NCI-H446 (cell line): ENCODE measurements around the gene TNNI3.
"Not testable (repeated sequence)": the region's sequence is repeated elsewhere in the genome, so short reads cannot be mapped to it uniquely, and the experiment has no call there.

ENCODE experiments used
- DNase-seq, 2 experiments: peaks; one replicate each; lab custom pipeline; 2025; lab: John Stamatoyannopoulos, UW

The TNNI3 gene

DNA sequence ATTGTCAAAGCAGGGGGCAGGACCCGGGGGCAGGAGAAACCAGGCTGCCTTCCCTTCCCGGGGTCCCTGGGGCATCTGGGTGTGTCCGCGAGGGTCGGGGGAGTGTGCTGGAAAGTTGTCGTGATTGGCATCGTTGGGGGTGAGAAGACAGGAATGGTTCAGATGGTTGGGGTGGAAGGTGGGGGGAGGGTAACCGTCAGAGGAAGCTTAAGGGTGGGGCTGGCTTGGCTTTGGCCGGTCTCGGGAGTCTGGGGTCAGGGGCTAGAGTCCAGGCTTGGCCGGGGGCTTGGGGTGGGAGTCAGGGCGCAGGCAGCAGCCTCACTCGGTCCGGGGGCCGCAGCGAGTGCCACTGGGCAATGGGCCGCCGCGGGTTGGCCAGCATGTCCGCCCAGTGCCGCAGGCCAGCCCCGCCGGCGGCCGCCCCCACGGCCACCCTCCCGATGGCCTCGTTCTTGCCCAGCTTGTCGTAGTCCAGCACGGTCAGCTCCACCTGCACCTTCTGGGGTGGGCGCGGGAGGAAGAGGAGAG lies 15.7 kb upstream of the TNNI3 start:
- DNase-seq = no peak

- no peak for DNase-seq
Measured at GRCh38 chr19:55172741-55173140, 15.2 kb upstream of the TNNI3 start.

GRCh38 chr19:55172318-55172717 lies 14.8 kb upstream of the TNNI3 start:
- DNase-seq = not testable (repeated sequence)

GRCh38 chr19:55171440-55171839 lies 13.9 kb upstream of the TNNI3 start:
- DNase-seq = no peak

GRCh38 chr19:55169136-55169535 lies 11.6 kb upstream of the TNNI3 start:
- DNase-seq = no peak

GRCh38 chr19:55166530-55167268 lies 9.2 kb upstream of the TNNI3 start, which contains the start of gene DNAAF3:
DNAAF3 (minus strand) TSS chr19:55166613; CDS start chr19:55166413, 200 bp downstream.
- peak; percentile 92 to 98 for DNase-seq

DNA sequence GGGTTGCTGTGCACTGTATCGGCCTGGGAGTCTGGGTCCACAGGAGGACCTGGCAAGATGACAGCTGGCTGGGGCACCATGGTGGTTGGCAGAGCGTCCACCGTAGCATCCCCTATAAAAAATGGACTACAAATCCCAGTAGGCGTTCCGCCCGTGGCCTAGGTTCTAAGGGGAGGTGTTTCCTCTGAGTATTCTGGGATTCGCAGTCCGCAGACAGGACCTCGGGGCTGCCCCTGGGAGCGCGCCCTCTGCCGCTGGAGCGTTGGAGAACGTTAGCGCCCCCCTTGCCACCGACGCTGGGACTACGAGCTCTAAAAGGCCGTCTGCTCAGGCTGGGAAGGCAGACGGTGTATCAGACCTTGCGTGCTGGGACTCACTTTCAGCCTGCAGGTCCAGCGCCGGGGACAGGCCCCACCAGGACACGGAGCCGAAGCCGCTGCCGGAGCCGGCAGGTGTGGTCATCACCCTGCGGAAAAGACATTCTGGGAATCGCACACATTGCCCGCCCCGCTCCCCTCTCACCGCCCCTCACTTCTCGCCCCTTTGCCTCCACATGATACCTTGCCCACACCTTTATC lies 8.5 kb upstream of the TNNI3 start:
- DNase-seq = peak; percentile 30 to 71

DNA sequence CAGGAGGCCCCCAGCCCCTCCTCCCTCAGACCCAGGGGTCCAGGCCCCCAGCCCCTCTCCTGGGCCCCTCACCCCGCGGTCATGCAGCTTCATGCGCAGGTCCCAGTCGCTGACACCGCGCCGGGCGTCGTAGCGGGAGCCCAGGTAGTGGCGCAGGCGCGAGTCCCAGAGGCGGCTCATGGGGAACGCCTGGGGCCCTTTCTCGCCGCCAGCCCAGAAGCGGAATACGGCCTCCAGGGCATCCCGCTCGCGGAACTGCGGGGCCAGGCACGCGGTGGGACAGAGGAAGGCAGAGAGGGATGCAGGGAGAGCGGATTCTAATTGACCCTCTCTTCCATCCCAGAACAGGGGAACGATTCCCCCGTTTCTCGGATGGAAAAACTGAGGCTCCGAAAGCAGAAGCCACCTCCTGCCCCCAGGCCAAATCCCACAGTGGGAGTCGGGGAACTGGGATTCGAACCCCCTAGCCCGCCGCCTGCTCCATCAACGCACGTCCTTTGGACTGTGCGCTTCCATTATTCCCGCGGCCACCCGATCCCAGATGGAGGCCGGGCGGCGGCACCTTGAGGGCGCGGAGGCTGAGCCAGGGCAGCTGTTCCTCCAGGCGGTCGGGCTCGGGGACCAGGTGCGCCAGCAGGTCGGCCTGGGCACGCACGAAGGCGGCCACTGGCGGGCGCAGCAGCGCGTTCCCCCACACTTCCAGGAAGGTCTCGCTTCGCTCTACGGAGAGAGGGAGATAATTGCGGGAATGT lies 4.2 kb upstream of the TNNI3 start:
- no peak for DNase-seq

GRCh38 chr19:55160986-55161365 lies 3.4 kb upstream of the TNNI3 start:
- no peak for DNase-seq

- DNase-seq = peak; percentile 81 to 94
Measured at GRCh38 chr19:55160128-55160985, 2.8 kb upstream of the TNNI3 start.

DNA sequence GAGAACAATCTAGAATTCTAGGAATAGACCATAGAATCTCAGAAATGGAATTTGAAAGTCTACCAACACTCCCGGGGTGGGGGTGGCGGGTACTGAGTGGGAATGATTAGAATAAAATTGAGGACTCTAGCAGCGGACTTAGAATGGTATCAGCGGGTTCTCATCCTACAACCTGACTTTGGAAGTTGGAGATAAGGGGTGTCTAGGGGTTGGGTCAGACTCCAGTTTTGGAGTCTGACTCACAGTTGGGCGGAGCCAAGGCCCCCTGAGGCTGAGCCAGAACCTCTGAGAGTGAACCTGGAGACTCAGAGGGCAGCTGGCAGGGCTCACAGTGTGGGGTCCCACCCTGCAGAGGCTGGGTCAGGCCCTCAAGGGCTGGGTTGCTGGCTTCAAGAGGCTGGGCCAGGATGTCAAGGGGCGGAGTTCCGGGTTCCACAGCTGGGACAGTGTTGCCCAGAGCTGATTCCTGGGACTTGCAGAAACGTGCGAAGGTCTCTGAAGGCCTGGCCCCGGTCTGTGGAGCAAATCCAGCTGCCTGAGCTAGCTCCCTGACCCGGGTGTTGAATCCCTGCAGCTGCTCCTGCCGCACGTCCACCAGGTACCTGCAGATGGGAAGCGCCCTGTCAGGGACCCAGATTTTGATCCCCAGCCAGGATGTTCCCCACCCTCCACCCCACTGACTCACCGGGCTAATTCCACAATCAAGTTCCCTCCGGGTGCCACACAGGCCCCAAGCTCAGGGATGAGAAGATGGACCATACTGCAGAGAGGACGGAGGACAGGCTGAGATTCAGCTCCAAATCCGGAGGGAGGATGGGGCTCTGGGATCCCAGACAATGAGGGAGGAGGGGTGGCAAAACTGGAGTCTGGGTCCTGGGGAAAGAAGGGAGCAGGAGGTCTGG lies 1.6 kb upstream of the TNNI3 start:
- DNase-seq = peak in 1 of 2 experiments; percentile 43

- no peak for DNase-seq
Measured at GRCh38 chr19:55158423-55158822, 891 bp upstream of the TNNI3 start.

- DNase-seq = peak; percentile 5 to 73
Measured at GRCh38 chr19:55156202-55157063, 1.1 kb downstream of the TNNI3 start.

GRCh38 chr19:55155784-55156183 lies 1.7 kb downstream of the TNNI3 start:
- not testable (repeated sequence) for DNase-seq

- no peak for DNase-seq
Measured at GRCh38 chr19:55153652-55154264, 3.8 kb downstream of the TNNI3 start.

- no peak for DNase-seq
Measured at GRCh38 chr19:55152017-55152416, 5.5 kb downstream of the TNNI3 start.

- DNase-seq = no peak
Measured at GRCh38 chr19:55149078-55150003, 8.2 kb downstream of the TNNI3 start, which contains the start of gene TNNT1. TNNT1 (minus strand) TSS chr19:55149206; CDS start chr19:55147157, 2,049 bp downstream.
